ENCODE data around the gene CDK19. TPM values are rescaled to one million over a fixed set of nuclear protein-coding genes. Genes with fewer than 3 reads are reported as not detected.
"Not testable (repeated sequence)": the region's sequence is repeated elsewhere in the genome, so short reads cannot be mapped to it uniquely, and the experiment has no call there.

The CDK19 gene
- total and polyA plus RNA-seq, 2 experiments from 2014 or later: 5.6 to 11.1 TPM

- H3K9me3 ChIP-seq (ENCODE audit: low read depth): no peaks in the 10 kb centered on the region
- no peak overlapping the region for H3K4me3 ChIP-seq
- no peaks in the 10 kb centered on the region for H3K36me3 ChIP-seq
- no peak for TF ChIP-seq CTCF (IDR thresholded peaks at IDR 0.05; ENCODE audit: low read depth, low read length)
- DNase-seq (ENCODE audit: low read depth in 1 of 2, low spot score in 1 of 2): no peak
- no peaks in the 10 kb centered on the region for H3K27me3 ChIP-seq
- H3K27ac ChIP-seq: no peak overlapping the region
- no peaks in the 10 kb centered on the region for H3K4me1 ChIP-seq (ENCODE audit: low read depth)
These were observed 92.3 kb downstream of the CDK19 start for GRCh38 chr6:110723017-110723416.

- no peak for DNase-seq (ENCODE audit: low read depth in 1 of 2, low spot score in 1 of 2)
- no peak for TF ChIP-seq CTCF (IDR thresholded peaks at IDR 0.05; ENCODE audit: low read depth, low read length)
- H3K27me3 ChIP-seq: no peaks in the 10 kb centered on the region
- no peak overlapping the region for H3K4me3 ChIP-seq
- H3K4me1 ChIP-seq (ENCODE audit: low read depth): no peaks in the 10 kb centered on the region
- H3K9me3 ChIP-seq (ENCODE audit: low read depth): no peaks in the 10 kb centered on the region
- H3K36me3 ChIP-seq: no peaks in the 10 kb centered on the region
- no peak overlapping the region for H3K27ac ChIP-seq
These were observed 95.2 kb downstream of the CDK19 start for GRCh38 chr6:110720066-110720465.

- H3K4me3 ChIP-seq; H3K4me1 ChIP-seq (ENCODE audit: low read depth); H3K36me3 ChIP-seq; H3K27ac ChIP-seq; DNase-seq (ENCODE audit: low read depth in 1 of 2, low spot score in 1 of 2); H3K9me3 ChIP-seq (ENCODE audit: low read depth); H3K27me3 ChIP-seq: not testable (repeated sequence)
These were observed 95.7 kb downstream of the CDK19 start for GRCh38 chr6:110719601-110720000.

- TF ChIP-seq CTCF (IDR thresholded peaks at IDR 0.05; ENCODE audit: low read depth, low read length): no peak
- no peaks in the 10 kb centered on the region for H3K27me3 ChIP-seq
- no peak for DNase-seq (ENCODE audit: low read depth in 1 of 2, low spot score in 1 of 2)
- no peaks in the 10 kb centered on the region for H3K4me1 ChIP-seq (ENCODE audit: low read depth)
- H3K36me3 ChIP-seq: no peaks in the 10 kb centered on the region
- H3K9me3 ChIP-seq (ENCODE audit: low read depth): no peaks in the 10 kb centered on the region
- no peak overlapping the region for H3K4me3 ChIP-seq
- no peak overlapping the region for H3K27ac ChIP-seq
These were observed 101.1 kb downstream of the CDK19 start for GRCh38 chr6:110714143-110714542.

GRCh38 chr6:110712238-110712637, 103.0 kb downstream of the CDK19 start:
- Histone ChIP-seq H3K27ac (no peak overlapping the region), H3K4me1 (ENCODE audit: low read depth) (no peaks in the 10 kb centered on the region), H3K27me3 (no peaks in the 10 kb centered on the region), H3K36me3 (no peaks in the 10 kb centered on the region), H3K9me3 (ENCODE audit: low read depth) (no peaks in the 10 kb centered on the region), H3K4me3 (no peak overlapping the region)
- TF ChIP-seq CTCF (IDR thresholded peaks at IDR 0.05; ENCODE audit: low read depth, low read length): no peak
- DNase-seq (ENCODE audit: low read depth in 1 of 2, low spot score in 1 of 2): no peak

- no peak for DNase-seq (ENCODE audit: low read depth in 1 of 2, low spot score in 1 of 2)
- no peak for TF ChIP-seq CTCF (IDR thresholded peaks at IDR 0.05; ENCODE audit: low read depth, low read length)
- H3K9me3 ChIP-seq (ENCODE audit: low read depth): no peaks in the 10 kb centered on the region
- H3K36me3 ChIP-seq: no peaks in the 10 kb centered on the region
- no peak overlapping the region for H3K4me3 ChIP-seq
- no peak overlapping the region for H3K27ac ChIP-seq
- H3K4me1 ChIP-seq (ENCODE audit: low read depth): no peaks in the 10 kb centered on the region
- no peaks in the 10 kb centered on the region for H3K27me3 ChIP-seq
These were observed 105.2 kb downstream of the CDK19 start for GRCh38 chr6:110710115-110710514.

Measured in cardiac muscle cell (in vitro differentiated cells and primary cell).